CD4-positive, alpha-beta T cell treated with Interferon gamma for 1 hour (primary cell): ENCODE measurements around the gene FSTL5.

Experiments
- DNase-seq: peaks from one replicate; pipeline ENCODE4 v3.0.0-alpha.2; 2020

The FSTL5 gene

DNA sequence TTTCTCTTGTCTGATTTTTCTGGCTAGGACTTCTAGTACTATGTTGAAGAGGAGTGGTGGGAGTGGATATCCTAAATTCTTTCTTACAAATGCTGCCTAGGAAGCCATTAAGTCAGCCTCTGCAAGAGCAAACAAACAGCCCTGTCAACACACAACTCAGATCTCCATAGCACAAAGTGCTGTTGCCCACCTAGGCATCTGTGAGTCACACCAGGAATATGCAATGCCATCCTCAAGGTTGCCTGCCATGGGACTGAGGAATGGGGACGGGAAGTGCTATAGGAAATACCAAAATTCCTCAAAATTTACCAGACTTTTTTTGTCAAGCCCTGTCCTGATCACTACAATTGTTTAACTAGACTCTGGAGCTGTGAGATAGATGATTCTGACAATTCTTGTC is 466.9 kb downstream of the FSTL5 start:
- DNase-seq = no peak

- no peak for DNase-seq
These were observed 483.7 kb downstream of the FSTL5 start for GRCh38 chr4:161680146-161680545.

DNA sequence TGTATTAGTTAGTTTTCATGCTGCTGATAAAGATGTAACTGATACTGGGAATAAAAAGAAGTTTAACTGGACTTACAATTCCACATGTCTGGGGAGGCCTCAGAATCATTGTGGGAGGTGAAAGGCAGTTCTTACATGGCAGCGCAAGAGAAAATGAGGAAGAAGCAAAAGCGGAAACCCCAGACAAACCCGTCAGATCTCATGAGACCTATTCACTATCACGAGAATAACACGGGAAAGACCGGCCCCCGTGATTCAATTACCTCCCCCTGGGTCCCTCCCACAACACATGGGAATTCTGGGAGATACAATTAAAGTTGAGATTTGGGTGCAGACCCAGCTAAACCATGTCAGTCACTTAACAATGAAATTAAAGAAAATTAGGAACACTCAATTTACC is 499.1 kb downstream of the FSTL5 start:
- DNase-seq = no peak

- no peak for DNase-seq
These were observed 500.0 kb downstream of the FSTL5 start for GRCh38 chr4:161663844-161664243.

- no peak for DNase-seq
These were observed 505.1 kb downstream of the FSTL5 start for GRCh38 chr4:161658676-161659075.

DNA sequence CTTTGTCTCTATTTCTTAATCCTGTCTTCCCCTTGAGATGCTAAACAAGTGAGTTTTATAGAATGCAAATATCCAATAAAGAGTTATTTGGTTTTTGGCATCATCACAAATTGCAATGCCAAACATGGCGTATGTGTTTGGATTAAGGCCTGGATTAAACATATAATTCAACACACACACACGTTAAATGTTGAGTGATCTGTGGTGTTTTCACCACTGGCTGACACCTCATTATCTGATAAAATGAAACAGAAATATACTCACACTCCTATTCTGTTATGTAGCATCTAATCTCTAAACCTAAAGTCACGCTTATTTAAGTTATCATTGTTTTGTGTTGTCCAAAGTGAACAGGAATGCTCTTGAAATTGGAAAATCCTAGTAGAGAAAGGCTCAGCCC is 506.2 kb downstream of the FSTL5 start:
- no peak for DNase-seq

GRCh38 chr4:161656594-161656993 is 507.2 kb downstream of the FSTL5 start:
- no peak for DNase-seq

- DNase-seq = no peak
These were observed 508.7 kb downstream of the FSTL5 start for GRCh38 chr4:161655148-161655547.

- no peak for DNase-seq
These were observed 510.1 kb downstream of the FSTL5 start for GRCh38 chr4:161653697-161654096.

DNA sequence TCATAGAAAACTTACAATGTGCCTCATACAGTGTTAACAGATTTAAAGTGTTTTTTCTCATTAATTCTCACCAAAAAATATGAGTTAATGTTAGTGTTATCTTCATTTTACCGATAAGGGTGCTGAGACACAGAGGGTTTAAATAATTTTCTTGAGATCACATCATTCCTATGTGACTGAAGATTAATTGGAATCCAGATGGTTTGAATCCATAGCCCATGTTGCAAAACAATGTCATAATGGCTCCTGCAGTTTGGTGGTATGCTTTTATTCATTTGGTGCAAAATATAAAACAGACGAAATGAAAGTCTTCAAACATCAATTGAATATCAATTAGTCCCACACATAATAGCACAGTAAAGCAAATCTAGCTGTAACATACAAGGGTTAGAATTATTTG is 512.2 kb downstream of the FSTL5 start:
- DNase-seq = no peak

- no peak for DNase-seq
These were observed 513.0 kb downstream of the FSTL5 start for GRCh38 chr4:161650812-161651211.

DNA sequence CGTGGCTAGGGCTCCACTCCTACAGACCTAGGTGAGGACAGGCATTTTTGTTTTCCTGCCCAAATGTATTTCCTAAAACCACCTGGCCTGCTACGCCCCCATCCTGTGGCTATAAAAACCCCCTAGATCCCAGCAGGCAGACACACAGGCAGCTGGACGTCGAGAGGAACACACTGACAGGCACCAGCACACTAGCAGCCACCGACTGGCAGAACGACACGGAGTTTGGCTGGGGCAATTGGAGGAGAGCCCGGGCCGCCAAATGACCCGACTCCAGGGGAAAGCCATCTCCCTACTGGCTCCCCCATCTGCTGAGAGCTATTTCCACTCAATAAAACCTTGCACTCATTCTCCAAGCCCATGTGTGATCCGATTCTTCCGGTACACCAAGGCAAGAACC is 516.0 kb downstream of the FSTL5 start:
- no peak for DNase-seq

DNA sequence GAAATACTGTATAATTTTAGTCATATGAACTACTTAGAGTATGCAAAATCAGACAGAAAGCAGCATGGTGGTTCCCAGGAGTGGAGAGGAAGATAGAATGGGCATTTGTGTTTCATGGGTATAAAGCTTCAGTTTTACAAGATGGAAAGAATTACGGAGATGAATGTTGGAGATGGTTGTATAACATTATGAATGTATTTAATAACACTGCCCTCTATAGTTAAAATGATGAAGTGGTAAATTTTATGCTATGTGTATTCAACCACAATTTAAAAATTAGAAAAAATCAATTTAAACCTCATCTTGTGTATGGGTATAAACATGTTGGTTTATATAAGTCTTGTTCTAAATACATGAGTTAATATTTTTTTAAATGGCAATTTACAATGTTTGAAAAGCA is 521.1 kb downstream of the FSTL5 start:
- no peak for DNase-seq

GRCh38 chr4:161629694-161630441 is 533.9 kb downstream of the FSTL5 start:
- no peak for DNase-seq

DNA sequence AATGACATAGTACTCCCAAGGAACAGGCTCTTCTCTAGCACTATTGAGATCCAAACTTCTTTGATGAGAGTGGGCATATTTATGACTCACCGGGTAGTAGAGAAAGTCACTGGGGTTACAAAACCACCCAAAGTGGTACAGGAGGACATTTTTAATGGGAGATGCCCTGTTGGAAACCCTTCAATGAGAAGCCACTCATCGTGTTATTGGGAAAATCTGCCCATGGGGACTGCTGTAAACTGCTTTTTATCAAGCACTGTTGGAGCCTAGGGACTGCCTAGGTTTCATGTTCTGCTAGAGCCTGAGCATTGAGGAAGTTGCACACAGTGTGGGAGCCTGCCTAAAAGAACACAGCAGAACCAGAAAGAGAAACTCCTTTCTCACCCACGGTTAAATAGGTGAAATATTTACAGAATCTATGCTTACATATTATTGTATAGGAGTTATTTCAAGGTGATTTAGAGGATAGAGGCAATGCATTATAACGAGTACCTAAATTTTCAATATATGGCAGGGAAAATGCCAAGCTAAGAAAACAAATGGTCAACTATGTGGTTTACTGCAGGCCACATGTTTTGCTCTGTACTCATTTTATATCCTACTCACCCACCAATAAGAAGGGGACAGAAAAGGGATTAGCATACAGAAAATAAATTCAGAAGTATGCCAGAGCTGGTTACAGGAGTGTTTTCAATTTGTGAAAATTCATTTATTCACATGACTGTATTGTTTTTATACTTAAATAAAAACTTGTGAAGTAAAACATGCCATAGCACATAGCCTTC is 559.1 kb downstream of the FSTL5 start:
- no peak for DNase-seq

GRCh38 chr4:161601011-161601410 is 562.8 kb downstream of the FSTL5 start:
- no peak for DNase-seq

DNA sequence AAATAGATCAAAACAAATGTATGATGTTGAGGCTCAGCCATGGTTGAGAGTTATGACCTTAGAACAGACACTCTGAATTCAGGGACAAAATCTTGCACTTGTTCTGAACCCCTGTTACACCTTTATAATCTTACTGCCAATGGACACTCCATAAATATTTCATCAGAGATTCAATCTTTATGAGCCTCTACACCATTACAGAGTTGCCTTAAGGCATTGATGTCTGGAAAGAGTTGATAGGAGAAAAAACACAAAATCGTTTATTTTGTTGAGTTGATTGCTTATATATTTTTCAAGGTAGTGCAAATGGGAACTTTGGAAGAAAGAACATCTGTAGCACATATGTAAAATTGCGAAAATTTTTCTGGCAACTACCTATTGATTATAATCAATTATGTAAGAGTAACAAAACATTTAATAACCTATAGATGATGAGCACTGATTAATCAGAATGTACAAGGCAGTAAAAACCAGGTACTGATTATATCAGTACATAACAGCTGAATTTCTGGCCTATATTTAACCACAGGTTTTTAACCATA is 568.5 kb downstream of the FSTL5 start:
- no peak for DNase-seq

DNA sequence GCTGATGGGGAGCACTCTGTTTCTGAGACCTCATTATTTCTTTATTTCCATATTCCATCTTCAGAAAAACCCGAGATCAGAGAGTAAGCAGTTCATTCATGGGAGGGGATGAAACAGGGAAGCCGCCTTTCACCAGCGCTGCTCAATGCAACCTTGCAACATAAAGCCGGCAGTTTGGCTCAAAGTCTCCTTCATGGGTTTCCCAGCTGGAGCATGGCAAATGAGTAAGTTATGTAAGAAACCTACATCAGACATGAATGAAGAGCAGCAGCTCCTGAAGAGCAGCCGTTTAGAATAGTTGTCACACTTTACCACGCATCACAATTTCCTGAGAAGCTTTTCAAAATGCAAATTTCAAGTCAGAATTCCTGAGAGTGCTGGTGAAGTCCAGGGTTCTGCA is 578.8 kb downstream of the FSTL5 start:
- DNase-seq = no peak

GRCh38 chr4:161583549-161583948 is 580.3 kb downstream of the FSTL5 start:
- DNase-seq = no peak

DNA sequence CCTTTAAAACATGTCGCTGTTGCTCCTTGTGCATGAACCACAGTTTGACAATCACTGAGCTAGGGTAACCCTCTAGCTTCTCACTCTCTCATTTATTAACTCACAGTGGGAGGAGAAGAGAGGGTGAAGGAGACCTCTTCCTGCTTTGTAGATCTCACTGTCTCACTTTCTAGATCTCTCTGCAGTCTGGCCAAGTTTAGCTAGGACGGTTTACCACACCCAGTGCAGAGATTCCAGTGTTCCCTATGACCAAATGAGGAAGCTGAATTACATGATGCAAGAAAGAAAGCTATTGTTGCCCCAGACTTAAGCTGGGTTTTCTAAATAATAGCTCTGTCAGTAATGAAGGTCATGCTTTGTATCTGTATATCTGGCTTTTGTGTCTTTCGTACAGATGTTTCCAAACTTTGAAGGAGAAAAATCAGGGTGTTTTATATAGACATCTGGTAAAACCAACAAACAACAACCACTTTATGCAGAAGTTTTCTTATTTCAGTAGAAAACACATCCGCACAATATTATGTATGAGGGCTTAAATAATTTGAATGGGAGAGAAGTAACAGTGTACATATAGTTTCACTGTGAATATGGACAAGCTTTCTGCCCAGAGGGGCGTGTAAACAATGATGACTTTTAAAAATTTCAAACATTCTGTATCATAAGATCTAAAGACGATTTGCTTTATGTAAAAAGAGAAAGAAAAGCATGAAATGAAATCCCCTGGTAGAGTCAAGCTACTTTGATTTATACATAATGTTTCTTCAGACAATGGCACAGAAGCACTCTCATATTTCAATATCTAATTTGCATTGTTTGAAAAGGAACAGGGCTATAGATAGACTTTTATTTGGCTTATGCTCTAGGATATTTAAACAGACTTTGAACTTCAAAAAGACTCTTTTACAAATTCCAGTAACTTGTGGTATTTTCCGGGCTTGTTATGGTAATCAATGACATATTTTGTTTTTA is 582.3 kb downstream of the FSTL5 start:
- DNase-seq = no peak

DNA sequence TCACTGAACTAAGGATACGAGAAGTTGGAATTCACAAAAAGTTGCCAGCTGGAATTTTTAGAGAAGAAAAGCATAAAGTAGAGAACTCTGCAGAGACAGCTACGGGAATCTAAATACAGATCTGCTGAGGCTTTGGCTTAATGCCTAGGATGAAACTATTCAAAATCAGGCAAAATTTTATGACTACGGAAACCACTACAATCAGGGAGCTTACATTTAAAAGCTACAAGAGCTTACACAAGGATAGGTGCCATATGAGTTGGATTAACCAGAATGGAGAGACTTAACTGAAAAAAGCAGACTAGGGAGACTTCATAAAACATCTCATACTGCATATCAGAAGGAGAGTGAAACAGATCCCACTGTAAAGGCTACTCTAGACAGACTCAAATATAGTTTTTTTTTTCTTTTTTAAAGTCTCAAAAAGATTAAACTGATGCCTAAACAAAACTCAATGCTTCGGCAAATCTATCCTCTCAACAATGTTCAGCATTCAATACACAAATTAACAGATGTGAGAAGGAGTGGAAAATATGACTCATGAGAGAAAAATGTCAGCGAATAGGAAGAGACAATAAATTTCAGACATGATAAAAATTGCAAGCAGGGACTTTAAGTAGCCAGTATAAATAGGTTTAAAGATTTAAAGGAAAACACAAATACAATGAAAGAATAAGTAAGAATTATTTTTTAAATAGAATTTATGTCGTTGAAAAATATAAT is 586.1 kb downstream of the FSTL5 start:
- DNase-seq = no peak

DNA sequence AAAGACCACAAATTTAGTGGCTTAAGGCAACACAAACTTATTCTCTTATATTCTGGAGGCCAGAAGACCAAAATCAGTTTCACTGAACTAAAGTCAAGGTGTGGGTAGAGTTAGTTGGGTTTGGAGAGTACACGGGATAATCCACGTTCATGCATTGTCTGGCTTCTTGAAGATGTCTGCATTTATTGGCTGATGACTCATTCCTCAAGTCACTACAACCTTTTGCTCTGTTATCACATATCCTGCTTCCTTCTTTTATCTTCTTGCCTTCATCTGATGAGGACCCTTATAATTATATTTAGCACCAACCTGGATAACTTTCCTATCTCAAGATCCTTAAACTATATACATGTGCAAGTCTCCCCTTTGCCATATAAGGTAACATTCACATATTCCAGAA is 590.0 kb downstream of the FSTL5 start:
- no peak for DNase-seq
